A549 (cell line): ENCODE data around the gene TMCC2.

ENCODE experiments used
- CTCF ChIP-seq: fragments of >200 bp; sonication (Bioruptor Twin); formaldehyde crosslinking; IDR thresholded peaks from 3 replicates; pipeline ENCODE4 v1.5.1; 2016
- HDAC2 ChIP-seq: fragments of 200-600 bp; sonication (generic); IDR thresholded peaks from 2 replicates; pipeline ENCODE4 v1.6.1; 2016
- JUN ChIP-seq, 2 experiments: fragments of >200 bp; sonication (Bioruptor Twin); formaldehyde crosslinking; IDR thresholded peaks; 2 replicates in 1 of 2; 3 replicates in 1 of 2; pipeline ENCODE4 v1.6.1; 2016 to 2017
- KDM5A ChIP-seq: fragments of 200-600 bp; sonication (generic); IDR thresholded peaks from 2 replicates; pipeline ENCODE4 v1.6.1; 2016; ENCODE audit warnings: antibody characterized with exemption, mild to moderate bottlenecking
- RCOR1 ChIP-seq: fragments of 150-350 bp; IDR thresholded peaks from 2 replicates; pipeline ENCODE4 v1.6.1; 2014; ENCODE audit warnings: antibody characterized with exemption, low read length, low read depth
- ZSCAN20 ChIP-seq: fragments of 250-450 bp; sonication (Bioruptor Pico); IDR thresholded peaks from 2 replicates; pipeline ENCODE4 v1.8.0; 2022; ENCODE audit warnings: mild to moderate bottlenecking, moderate library complexity

GRCh38 chr1:205191622-205192021 lies 36.1 kb upstream of the TMCC2 start:
- TF ChIP-seq CTCF: no peak
- no peak for TF ChIP-seq HDAC2
- TF ChIP-seq JUN (IDR thresholded peaks at IDR 0.05): no peak
- no peak for TF ChIP-seq ZSCAN20 (CRISPR knock-in tag)
- no peak for TF ChIP-seq RCOR1
- no peak for TF ChIP-seq KDM5A
